HG03103 (cell line): ENCODE measurements around the gene EPAS1.

Experiments
- ATAC-seq: cut with Tn5 transposase; IDR thresholded peaks from one replicate; pipeline ENCODE4 v1.9.1; 2021; ENCODE audit warnings: low read depth; ENCODE audit not compliant: unreplicated experiment

Gene EPAS1

GRCh38 chr2:46360303-46360702 lies 63.1 kb downstream of the EPAS1 start:
- no peak for ATAC-seq

DNA sequence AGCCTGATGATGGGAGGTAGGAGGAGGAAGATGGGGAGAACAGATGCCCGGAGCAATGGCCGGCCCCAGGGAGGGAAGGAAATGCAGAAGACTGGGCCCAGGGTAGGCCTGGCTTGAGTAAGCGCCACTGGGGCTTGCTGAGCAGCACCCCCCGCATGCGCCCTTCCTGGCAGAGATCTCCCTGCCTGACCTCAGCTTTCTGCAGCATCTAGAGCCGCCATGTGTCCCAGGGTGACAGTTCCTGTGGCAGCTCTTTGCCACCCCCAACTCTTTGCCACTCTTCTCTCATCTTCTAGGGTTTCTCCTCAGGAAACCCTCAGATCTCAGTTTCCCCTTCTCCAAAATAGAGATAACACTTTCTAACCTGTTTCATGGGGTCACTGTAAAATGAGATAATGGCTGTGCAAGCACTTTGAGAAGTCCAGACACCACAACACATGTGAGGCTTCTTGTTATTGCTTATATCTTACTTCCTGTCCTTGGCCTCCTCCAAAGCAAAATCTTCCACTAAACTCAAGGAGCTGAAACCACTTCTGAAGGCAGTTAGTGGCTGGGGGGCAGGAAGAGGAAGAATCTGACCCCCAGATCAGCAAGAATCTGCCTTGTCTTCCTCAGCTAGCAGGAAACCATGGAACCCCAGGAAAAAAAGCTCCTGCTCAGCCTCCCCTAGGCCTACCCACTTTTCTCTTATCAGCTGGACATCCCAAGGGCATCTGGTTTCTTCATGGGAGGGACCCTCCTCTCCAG lies 64.9 kb downstream of the EPAS1 start:
- no peak for ATAC-seq

DNA sequence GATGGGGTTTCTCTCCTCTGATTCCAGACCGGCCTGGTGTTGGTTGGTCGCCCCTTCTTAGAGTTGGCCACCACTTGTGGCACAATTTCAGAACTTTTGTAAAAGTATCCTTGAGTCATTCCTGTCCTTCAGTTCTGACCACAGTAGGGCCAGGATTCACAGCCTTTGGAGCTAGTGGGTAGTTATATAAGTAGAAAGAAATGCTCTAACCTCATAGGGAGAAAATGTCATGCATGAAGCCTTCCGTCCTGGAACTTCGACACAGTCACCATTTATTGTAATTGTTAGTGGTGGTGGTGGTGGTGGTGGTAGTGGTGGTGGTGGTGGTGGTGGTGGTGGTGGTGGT lies 65.4 kb downstream of the EPAS1 start:
- no peak for ATAC-seq

DNA sequence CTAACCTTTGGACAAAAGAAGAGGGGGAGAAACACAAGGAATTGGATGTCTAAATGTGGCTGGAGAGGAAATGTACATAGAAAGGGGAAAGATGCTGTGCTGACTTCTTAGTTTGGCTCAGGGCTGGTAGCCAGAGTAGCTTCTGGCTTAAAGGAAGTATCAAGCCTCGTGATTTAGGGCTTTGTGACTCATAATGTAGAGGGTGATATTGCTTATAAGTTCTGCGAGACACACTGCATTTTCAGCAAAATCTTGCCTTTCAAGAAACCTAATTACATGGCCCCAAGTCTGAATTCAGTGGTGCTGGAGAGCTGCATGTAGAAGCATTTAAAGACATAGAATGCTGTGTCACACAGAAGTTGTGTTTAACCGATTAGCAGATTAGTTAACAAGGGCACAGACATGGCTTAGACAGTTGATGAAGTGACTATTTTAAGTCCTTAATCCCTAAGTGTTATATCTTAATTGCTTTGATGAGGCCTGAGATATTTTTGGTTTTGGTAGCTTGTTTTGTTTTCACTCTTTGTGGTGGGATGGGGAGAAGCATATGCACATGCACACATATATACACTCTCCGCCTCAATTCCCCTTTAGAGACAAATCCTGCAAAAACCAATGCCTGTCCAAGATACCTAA lies 66.4 kb downstream of the EPAS1 start:
- ATAC-seq, result no peak

DNA sequence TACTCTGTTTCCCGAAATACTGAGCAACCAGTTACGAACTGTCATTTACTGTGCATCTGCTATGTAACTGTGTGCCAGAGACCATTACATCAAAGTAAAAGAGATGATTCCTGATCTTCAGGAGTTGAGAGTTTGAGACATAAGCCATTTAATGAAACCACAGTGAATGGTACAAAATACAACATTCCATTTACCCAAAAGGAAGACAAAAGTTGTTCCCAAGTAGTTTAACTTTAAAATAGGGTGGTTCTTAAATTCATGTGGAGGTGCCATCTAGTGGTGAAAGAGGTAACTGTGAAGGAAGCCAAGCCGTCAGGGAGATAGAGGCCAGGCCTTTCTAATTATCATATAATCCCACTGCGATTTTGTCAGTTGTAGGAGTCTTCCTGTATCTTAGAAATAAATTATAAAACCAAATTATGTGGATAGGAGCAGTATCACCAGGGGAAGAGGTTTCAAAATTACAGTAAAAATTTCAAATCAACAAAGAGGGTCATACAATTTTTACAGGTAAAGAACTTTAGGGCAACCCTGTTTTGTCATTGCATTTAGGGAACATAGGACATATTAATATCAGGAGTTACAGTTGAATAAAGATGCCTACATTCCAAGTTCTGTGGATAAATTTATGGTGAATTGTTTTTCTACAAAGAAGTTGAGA lies 67.7 kb downstream of the EPAS1 start:
- ATAC-seq, result no peak

DNA sequence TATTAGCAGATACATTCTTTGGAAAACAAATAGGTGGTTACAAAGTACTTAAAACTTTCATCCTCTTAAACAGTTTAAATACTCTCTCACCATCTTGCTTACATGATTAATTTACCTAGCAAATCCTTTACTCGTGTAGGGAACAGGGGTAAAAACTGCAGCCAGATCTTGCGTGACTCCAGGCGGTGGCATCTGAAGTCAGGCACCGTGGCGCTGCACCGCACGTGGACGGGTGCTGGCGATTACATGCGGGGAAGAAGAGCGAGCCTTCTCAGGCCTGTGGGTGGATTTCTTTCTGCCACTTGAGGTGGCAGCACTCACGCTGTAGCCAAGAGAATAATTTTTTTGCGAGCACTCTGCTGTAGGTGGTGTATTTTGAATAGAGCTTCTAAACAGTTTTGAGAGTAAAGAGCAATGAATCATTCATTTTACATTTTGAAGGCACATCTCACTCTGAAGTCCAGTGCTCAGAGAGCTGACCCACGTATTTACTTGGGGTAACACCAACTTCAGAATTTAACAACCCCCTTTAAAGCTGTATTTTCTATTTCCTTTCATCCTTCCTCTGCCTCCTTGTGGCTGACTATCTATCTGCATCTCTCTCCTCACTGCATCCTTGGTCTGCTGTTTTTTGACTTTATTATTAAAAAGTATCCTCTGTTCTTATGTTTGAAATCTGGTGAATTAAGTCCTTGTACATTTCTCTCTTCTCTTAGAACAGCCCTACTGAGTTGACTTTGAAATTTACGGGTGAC lies 68.9 kb downstream of the EPAS1 start:
- no peak for ATAC-seq

- ATAC-seq, result no peak
Observed at GRCh38 chr2:46366668-46367052, 69.5 kb downstream of the EPAS1 start.

GRCh38 chr2:46367286-46367685 lies 70.1 kb downstream of the EPAS1 start:
- no peak for ATAC-seq

DNA sequence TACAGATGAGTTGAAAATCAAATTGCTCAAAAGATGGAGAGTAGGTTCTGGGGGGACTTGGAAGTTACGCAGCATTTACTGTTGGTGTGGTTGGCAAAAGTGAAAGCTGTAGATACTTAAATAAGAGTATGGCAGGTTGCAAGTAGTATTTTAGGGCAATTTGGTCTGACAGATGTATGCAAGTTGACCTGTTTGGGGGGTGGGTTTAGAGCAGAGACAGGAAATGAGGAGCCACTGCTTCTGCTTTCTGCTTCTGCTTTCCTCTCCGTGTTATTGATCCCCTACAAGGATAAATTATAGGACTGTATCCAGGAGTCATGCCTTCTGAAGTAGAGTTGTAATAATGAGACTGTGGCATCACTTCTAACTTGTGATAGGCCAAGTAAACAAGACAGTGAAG lies 71.2 kb downstream of the EPAS1 start:
- no peak for ATAC-seq

DNA sequence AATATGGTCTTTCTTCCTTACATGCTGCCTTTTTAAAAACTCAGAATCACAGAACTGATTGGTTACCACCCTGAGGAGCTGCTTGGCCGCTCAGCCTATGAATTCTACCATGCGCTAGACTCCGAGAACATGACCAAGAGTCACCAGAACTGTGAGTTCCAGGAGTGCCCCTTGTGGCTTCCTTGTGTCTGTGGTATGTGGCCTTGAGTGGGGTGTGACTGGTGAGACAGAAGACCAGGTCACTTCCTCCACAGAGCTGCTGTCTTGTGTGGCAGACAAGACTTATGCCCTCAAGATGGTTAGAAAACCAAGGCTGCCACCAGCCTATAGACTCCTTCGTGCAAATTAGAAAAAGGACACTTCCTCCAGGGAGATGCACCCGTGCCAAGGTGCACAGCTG lies 72.6 kb downstream of the EPAS1 start:
- no peak for ATAC-seq

DNA sequence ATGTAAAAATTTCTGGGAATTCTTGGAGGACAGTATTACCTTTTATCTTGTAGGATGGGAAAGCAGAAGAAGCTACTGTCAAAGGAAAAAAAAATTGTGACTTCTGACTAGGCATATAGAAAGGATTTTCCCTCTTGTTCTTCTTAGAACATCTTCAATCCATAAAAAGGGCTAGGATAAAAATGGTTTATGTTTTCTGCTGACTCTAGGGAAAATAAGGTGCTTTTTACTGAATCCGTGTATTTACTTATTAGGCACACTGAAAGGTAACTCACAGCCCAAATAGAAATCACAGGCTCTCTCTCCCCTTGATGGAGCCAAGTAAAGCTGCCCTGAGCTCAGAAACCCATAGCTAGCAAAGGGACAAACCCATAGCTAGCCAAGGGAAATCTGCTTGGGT lies 74.6 kb downstream of the EPAS1 start:
- ATAC-seq, result no peak

GRCh38 chr2:46372475-46372874 lies 75.3 kb downstream of the EPAS1 start:
- ATAC-seq, result no peak

DNA sequence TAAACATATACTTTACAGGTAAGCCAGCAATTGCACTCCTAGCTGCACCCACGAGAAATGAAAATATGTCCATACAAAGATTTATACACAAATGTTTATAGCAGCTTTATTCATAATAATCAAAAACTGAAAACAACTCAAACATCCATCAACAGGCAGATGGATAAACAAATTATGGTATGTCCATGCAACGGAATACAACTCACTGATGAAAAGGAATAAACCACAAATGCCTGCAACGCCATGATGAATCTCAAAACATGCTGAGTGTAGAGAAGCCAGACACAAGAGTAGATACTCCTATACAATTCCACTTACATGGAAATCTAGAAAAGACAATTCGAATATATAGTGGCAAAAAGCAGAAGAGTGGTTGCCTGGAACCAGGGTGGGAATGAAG lies 76.0 kb downstream of the EPAS1 start:
- no peak for ATAC-seq

DNA sequence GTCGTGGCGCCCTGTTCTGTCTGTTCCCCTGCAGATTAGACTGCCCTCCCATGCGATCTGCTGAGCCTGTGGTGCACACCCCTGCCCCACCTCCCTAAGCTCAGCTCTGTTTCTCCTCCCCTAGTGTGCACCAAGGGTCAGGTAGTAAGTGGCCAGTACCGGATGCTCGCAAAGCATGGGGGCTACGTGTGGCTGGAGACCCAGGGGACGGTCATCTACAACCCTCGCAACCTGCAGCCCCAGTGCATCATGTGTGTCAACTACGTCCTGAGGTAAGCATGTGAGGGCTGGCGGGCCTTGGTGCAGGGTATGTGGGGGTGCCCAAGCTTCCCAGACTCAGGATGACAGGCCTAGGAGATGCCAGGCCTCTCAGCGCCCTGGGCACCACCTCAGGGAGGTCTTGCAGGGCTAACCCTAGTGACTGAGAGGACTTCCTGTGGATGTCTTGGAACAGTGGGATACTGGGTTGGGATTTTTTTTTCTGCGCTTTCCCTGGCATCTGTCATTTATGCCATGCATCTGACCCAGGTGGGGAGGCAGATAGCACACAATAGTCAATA lies 78.4 kb downstream of the EPAS1 start:
- ATAC-seq, result no peak

DNA sequence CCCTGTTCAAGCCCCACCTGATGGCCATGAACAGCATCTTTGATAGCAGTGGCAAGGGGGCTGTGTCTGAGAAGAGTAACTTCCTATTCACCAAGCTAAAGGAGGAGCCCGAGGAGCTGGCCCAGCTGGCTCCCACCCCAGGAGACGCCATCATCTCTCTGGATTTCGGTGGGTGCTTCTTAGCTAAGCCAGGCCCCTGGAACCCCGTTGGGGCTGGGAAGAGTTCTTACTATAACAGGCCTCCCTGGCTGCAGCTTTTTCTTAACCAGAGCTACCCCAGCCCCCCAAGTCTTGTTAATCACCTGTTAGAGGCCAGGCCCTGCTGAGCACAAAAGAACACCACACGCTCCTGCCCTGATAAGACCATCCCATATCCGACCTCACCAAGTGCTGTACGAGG lies 79.4 kb downstream of the EPAS1 start:
- no peak for ATAC-seq

GRCh38 chr2:46377101-46377581 lies 79.9 kb downstream of the EPAS1 start:
- ATAC-seq, result no peak

DNA sequence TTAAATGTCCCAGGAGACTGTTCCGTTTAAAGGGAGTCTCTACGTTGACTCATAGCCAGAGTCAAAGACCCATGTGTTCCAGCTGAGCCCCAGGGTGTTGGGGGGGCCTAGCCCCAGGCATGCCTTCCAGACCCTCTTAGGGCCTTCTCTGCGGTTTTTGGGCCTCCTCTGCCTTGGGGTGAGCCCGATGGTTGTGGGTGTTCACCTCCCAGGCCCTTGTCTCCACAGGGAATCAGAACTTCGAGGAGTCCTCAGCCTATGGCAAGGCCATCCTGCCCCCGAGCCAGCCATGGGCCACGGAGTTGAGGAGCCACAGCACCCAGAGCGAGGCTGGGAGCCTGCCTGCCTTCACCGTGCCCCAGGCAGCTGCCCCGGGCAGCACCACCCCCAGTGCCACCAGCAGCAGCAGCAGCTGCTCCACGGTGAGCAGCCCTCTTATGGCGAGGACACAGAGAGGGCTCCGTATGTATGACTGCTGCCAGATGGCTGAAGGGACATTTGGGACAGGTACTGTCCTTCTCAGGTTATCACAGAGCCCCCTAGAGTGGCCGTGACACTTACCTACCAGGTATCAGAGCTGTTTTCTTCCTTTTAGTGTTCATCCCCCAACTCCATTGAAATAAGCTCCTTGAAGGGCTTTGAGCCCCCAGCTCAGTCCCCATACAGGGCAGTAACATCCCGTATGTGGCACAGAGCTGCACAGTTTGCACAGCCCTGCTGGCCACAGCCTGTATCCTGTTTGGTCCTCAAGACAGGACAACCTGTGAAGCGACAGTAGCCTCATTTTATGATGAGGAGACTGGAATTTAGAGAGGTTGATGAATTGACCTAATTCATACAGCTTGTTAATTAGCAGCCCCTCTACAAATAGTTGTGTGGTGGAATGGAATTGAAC lies 80.7 kb downstream of the EPAS1 start:
- no peak for ATAC-seq

- no peak for ATAC-seq
Observed at GRCh38 chr2:46378616-46379015, 81.4 kb downstream of the EPAS1 start.

DNA sequence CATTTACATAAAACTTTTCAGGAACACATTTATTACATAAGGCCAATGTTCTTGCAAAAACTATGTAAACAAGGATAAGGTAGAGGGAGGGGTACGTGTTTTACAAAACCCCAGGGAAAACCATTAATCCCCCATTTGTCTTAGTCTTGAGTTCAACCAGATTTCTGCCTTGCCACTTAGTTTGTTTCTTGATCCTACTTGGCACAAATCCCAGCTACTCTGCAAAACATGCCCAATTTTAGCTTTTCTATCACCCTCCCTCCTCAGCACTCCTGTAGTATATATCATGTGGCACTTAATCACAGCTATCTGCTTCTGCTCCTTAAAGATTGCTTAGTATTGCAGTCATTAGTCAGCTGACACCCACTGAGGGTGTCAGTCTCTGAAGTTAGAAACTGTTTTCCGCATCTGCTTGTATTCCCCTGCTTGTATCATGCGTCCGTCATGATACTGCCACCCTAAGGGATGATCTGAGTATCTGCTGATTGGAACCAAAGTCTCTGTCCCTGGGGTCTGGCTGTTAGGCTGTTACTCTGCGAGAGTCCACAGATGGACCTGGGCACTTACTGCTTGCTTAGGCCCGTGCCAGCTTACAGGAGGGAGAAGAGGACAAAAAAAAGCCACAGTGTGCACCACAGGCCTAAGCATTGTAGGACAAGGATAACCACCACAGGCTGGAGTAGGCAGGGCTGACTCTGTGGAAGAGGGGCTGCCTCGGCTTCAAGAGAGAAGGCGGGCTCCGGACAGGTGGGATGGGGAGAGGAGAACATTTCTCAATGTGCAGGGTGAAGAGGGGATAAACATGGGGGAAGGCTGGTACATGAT lies 82.2 kb downstream of the EPAS1 start:
- no peak for ATAC-seq
